Measurements from ENCODE around the gene UXS1.

- TF ChIP-seq CTCF (conservative IDR thresholded peaks at IDR 0.05; ENCODE audit: low read length) (no peak), EZH2phosphoT487 (IDR thresholded peaks at IDR 0.05; ENCODE audit: borderline replicate concordance, low read depth, low read length) (no peak)
These were observed 36.7 kb downstream of the UXS1 start for GRCh38 chr2:106157416-106157815.
